HuH-7.5 (cell line): Measurements from ENCODE around the gene FBN2.

Experiments
- DNase-seq: peaks from one replicate; pipeline ENCODE4 v3.0.0; 2011; ENCODE audit warnings: low spot score

The FBN2 gene

DNA sequence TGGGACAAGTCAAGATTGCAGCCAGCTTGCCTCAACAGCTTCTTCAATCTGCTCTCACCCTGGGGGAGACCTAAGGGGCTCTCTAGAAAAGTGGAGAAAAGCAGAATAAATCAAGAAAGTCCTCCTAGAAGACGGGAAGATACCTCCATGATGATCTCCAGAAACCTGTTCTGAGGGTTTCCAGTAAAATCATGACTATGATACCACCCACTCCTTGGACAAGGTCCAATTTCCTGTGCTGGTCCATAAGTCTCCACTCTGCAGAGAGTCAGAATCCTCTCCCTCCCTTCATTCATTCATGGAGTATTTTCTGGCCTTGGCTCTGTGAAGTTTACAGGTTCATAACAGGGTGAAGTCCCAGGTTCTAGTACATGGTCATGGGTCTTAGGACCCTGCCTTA, 285.8 kb downstream of the FBN2 start:
- DNase-seq, result no peak

DNA sequence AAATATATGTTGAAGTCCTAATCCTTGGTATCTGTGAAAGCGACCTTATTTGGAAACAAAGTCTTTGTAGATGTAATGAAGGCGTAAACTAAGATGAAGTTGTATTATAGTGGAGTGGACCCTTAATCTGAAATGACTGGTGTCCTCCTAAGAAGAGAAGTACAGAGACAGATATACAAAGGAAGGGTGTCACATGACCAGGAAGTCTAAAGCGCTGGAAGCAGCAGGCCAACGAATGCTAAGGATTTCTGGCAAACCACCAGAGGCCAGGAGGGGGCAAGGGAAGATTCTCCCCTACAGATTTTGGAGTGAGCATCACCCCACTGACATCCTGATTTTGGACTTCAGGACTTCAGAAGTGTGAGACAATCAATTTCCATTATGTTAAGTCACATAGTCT, 292.1 kb downstream of the FBN2 start:
- no peak for DNase-seq

DNA sequence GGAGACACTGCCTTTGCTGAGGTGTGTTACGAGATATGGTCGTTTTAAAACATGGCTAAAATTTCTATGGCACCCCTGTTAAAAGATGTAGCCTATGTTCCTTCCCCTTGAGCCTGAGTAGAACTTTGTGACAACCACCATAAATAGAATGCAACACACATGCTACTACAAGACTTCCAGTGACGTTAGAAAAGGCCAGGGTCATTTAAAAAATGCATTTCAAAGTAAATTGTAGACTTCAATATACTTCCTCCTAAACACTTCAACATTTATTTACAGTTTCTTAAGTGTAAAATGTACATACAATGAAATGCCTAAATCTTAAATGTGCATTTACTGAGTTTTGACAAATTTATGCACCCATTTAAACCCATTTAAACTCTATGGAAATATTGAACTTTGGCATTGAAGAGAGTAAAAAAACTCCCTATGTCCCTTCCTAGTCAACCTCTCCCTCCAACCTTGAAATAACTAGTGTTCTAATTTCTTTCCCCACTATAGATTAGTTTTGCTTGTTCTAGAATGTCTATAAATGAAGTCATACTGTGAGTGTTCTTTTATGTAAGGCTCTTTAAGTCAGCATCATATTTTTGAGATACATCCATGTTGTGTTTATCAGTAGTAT, 294.0 kb downstream of the FBN2 start:
- no peak for DNase-seq

DNA sequence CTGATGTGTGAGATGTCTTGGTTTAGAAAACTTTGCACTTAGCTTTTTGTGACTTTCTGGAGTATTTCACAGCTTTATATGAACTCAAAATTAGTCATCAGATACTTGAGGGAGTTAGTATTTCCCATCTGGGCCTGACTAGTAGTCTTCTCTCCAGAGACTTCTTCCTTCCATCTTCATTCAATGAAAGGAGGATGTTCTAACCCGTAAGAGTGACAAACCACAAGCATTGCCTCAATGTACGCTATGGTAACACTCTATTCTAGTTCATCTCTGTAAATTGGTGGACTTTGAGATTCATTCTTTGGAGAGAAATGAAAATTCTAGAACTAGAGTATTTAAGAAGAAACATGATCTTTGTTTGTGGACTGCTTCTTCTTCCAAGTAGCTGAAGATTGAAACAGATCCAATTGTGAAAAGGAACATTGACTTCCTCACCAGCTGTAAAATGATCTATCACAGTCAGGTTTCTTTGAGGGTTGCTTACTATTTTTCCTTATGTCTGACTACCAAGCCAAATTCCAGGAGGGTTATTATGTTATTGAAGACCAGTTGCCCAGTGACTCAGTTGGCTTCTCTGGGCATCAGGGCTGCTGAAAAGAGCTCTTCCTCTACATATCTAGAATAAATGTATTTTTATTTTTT, 296.9 kb downstream of the FBN2 start:
- no peak for DNase-seq

DNA sequence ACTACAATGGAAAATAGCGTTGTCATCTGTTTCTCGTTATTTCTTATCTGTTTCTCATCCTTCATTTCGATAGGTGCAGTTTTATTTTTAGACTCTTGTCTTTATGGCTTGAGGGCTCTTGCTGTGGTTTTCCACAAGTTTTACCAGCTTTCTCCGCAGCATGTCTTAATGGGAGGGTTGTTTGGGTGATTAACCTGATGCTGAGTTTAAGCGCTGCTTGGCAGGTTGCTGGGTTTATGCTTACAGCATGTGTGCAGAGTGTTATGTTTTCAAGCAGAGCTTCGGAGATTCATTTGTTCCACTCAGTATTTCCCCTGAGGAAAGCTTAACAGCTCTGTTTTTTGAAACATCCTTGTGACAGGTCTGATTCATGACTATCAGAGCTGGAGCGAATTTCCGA, 300.5 kb downstream of the FBN2 start:
- no peak for DNase-seq

DNA sequence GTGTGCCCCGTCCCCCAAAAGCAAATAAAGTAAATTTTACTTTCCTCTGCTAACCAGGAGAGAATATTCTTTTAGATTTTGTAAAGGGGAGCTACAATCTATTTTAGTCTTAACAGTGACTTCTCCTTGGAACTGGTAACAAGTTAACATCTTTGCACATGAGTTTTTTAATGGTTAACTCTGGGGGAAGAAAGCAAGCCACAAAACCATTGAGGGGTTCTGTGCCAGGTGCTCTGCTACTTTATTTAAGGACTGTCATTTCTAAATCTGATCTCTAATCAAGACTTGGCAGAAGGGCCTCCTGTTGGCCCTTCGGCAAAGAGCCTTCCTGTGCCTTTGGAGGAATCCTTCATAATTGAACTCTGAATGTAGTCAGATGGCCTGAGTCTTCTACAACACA, 301.0 kb downstream of the FBN2 start:
- DNase-seq, result no peak

DNA sequence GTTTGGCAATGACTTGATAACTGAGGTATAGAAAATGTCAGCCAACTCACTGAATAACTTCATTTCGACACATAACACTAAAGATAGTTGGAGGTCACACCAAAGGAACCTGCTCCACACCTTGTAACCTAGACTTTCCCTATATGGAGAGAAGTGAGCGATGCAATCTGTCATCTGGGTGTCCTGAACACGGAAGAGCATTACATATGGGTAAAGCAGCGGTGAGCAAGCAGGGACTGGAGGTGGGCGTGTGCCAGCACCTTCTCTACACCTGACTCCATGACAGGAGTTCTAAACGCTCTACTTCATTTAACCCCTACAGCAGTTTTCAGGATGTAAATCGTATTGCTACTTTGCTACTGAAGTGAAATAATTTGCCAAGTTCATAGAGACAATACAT, 301.7 kb downstream of the FBN2 start:
- DNase-seq, result no peak

DNA sequence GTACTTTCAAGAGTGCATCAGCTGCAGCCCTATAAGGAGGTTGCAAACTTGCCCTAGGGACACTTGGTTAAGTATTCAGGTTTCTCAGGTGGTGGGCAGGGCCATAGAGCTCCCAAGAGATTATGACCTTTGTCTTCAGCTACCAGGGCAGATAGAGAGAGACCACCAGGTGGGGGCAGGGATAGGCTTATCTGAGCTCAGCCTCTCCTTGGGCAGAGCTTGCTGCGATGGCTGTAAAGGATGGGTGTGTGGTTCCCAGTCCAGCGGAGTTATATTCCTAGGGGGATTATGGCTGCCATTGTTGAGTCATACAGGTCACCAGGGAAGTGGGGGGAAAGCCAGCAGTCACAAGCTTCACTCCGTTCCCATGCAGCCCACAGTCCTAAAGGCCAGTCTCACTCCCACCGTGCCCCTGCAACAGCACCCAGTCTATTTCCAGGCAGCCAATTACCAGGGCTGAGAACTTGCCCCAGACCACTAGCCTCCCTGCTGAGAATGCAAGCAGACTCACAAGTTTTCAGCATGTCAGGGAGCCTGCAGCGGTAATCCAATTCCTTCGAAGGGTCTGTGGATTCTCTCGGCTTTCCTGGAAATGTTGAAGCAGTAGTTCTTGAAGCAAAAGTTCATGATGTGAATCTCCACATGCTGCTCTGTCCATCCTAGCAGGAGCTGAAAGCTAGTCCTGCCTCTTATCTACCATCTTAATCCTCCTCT, 303.0 kb downstream of the FBN2 start:
- DNase-seq, result no peak

DNA sequence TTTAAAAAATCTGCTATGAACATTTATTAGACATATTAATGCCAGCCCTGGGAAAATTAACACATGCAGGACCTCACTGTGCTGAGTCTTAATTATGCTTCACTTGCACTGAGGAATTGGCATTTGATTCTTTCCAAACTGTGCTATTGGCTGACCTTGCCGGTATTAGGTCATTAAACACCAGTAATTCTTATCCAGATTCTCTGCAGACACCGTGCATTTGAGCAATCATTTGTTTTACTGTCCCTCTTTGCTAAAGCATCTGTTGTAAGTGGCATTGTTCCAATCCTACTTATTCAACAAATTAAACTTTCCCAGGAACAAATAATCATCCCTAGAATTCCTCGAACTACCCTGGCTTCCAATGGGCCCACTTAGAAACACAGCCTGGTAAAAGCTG, 309.5 kb downstream of the FBN2 start:
- no peak for DNase-seq

DNA sequence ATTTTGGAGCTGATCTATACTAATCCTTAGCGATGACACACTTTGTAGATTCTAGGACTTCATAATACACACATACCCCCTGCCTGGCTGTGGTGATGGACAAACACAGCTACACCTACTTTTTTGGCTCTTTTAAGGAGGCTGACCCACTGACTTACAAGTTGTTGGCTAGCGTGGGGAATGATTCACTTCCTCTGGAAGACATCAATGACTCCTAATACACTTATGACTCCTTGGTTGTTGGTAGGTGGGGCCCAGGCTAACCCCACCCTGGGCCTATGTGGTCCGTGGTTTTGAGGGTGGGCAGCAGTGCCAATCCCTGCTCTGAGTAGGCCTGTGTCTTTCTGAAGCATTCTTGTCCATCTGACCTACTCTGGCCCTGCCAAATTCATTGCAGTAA, 310.0 kb downstream of the FBN2 start:
- DNase-seq, result no peak

DNA sequence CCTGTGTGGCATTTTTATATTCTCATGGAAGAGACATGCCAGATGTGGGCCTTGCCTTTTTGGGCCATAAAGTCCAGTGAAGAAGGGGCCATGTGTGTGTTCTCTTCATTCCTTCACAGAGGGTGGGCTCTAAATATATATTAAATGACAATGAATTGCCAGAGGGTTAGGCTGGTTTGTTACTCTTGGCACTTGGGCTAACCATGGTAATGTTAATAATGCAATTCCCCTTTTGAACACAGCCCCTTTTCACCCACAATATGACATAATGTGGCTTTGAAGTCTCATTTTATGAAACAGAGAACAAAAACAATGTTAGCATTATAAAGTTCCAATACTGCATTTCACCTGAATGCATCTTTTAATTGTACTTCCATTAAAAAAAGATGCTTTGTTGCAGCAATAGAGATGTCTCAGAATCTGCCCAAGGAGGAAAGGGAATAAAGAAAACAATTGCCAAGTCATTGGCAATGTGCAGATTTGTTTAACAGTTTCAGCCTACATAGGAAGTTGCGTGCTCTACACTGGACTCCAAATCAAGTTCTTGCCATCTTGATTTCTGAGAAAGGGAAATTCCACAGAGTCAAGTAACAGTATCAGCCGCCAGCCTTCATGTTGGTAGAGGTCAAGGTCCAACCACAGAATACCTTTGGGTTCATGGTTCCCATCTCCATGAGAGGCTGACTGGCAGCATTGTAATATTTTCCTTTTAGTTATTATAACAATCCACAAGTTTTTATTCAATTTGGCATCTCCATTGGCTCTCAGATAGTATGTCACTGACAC, 312.6 kb downstream of the FBN2 start:
- no peak for DNase-seq

DNA sequence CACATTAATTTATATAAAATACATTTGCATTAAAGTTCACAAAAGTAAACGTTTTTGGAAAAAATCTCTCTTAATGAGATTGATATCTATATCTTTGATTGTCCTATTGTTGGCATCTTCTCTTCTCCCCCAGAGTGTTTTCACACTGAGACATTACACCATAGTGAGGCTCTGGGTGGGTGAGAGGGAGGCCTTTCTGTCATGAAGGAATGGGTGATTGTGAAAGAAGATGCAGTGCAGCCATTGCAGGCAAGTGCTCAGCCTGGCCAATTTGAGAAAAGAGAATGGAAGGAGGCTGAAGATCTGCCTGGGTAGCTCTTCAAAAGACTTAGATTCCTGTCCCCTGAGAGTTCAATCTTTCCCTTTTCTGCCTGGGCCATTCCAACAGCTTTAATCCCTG, 313.7 kb downstream of the FBN2 start:
- DNase-seq, result no peak

DNA sequence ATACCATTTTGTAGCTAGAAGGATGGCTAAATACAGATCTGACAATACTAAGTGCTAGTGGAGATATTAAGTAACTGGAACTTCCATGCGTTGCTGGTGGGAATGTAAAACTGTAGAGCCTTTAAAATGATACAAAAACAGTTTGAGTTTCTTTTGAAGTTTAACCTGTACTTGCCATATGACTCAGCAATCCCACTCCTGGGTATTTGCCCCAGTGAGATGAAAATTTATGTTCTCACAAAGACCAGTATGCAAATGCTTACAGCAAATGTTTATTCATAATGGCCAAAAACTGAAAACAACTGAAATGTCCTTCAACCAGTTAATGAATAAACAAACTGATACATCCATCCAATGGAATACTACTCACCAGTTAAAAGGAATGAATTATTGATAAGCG, 317.2 kb downstream of the FBN2 start:
- no peak for DNase-seq

DNA sequence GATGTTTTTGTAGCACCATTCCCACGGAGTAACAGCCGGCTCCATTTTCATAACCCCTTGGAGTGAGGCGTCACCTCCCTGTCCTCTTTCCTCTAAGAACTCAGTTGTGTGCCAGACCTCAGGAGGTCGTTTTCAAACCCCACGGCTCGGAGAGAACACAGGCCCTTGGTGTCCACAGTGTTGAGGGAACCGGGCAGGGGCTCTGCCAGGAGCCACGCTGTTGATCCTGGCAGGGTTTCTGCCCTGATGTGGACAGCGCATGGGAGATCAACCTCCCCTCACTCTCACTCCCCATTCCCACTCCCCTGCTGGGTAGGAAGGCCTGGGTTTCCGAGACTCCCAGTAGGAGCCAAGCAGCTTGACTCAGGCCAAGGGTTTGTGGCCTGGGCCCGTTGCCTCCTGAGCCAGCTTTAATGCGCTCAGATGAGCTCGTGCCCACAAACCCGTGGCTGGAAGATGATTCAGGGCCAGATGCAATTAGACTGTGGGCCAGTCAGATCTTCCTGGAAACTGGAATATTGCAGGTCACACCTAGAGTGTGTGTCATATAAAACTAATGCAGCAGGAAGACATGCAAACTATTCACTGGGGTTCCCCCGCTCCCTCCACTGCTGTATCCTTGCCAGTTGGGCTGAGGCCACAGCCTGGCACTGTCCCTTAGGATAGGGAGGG, 321.0 kb downstream of the FBN2 start:
- DNase-seq, result no peak

DNA sequence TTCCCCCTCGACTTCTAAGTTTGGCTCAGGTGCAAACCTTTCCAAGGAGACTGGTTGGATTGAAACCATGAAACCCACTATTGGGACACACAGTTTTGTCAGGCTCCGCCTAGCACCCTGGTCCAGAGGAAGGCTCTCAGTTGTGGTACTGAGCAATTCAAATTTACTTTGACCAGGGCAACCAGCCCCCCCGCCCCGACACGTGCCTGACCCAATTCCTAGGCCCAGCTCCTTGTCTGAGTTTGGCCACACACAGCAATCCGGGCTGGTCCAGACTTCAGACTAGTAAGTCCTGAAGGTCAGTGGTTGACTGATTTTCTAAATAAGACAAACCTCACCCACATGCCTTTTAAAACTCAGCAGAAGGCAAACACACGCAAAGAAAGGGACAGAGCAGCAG, 321.8 kb downstream of the FBN2 start:
- DNase-seq, result no peak

DNA sequence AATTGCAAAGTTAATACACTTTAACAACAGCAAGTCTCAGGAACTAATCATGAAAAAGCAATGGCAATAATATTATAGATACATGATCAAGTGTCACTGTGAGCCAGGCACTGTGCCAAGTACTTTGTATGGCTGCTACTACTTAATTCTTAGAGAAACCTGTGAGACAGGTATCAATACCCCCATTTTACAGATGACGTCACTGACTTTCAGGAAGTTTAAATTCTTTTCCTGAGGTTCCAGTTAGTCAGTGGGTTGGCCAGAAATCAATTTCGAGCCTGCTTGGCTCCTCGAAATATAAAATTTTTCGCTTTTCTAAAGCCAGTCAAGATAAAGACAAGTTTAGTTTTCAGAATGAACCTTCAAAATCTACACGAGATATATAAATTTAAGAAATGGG, 324.2 kb downstream of the FBN2 start:
- no peak for DNase-seq

DNA sequence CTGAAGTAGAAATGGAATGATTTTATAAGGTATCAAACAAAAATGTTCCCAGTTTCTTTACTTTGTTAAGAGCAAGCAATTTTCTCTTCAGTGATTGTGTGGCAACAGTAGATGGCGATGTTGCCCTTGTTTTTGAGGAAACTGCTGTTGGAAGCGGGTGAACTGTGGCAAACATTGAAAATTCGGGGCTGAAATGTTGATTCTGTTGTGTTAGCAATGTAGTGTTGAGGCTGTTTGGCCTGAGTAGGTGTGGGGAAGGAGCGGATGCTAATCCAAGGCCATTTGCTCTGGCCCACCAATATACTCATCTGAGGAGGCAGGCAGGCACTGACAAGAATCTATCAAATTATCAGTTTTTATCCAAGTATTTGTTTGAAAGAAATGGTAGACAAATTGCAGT, 324.7 kb downstream of the FBN2 start:
- no peak for DNase-seq

DNA sequence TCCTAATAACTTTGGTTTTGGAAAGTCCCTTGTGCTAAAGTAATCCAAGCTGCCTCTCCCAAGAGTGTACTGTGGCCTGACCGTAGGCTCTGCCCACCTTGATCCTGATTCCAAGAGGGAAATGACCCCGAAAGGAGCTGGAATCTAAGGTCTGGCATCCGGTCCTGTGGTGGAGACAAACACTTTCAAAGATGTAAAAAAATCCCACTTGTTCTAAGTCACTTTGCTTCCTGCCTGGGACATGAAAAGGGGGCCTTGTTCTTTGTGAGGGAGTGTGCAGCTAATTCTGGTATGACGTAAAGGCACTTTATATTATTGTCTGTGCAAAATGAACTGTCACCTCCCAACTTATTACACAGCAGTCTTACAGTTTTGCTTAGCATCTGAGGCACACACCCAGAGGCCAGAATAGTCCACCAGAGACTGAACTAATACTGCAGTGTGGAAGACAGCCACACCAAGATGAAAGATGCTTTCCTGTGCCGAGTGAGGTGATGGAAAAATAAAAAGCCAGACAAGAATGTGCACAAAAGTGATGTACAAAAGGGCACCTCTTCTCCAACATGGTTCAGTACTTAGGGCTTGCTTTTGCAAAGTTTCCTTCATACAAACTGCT, 325.7 kb downstream of the FBN2 start:
- no peak for DNase-seq

DNA sequence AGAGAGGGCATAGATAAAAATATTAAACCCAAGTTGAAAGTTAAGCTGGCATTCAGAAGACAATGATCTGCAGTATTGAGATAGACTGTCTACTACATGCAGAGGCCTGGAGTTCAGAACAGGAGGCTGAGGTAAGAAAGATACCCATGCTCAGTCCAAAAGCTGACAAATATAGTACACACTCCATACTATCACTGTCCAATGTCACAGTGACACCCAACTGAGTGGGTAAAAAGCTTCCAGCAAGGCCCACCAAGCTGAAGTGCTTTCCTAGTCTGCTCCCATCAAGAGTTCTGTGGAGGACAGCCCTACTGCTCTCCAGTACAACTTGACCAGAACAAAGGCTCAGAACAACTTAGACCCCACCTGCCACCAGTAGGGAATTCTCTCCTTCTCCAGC, 329.6 kb downstream of the FBN2 start:
- no peak for DNase-seq
